Astrocyte (in vitro differentiated cells and primary cell): ENCODE data around the gene C5orf63. TPM values are rescaled to one million over a fixed set of nuclear protein-coding genes. Genes with fewer than 3 reads are reported as not detected.

Source experiments
- DNase-seq: peaks from one replicate; pipeline ENCODE4 v3.0.0-alpha.2; 2010; ENCODE audit warnings: low read depth
- FAIRE-seq: peaks from 2 replicates; lab custom pipeline; 2011; peaks lifted over from hg19 to GRCh38; lab: Jason Lieb, UNC
- H2AFZ ChIP-seq: 2 replicates; pipeline ENCODE4 v1.6.0; 2012; ENCODE audit warnings: low read depth, low read length, inconsistent platforms
- H3K27ac ChIP-seq: 2 replicates; pipeline ENCODE4 v1.5.1; 2011; ENCODE audit warnings: low read depth, low read length, inconsistent platforms
- H3K27me3 ChIP-seq: 2 replicates; pipeline ENCODE4 v1.6.0; 2011; ENCODE audit warnings: low read length, inconsistent platforms; ENCODE audit not compliant: insufficient read depth
- H3K36me3 ChIP-seq: 2 replicates; pipeline ENCODE4 v1.5.1; 2011; ENCODE audit warnings: low read length, inconsistent platforms; ENCODE audit not compliant: insufficient read depth
- H3K4me1 ChIP-seq: 2 replicates; pipeline ENCODE4 v1.5.1; 2011; ENCODE audit warnings: low read length, inconsistent platforms; ENCODE audit not compliant: insufficient read depth
- H3K4me2 ChIP-seq: 2 replicates; pipeline ENCODE4 v1.6.0; 2012; ENCODE audit warnings: low read length, inconsistent platforms
- H3K4me3 ChIP-seq: 2 replicates; pipeline ENCODE4 v1.5.1; 2011; ENCODE audit warnings: low read depth, mild to moderate bottlenecking, low read length, inconsistent platforms; ENCODE audit not compliant: insufficient read depth
- H3K79me2 ChIP-seq: 2 replicates; pipeline ENCODE4 v1.6.0; 2012; ENCODE audit warnings: mild to moderate bottlenecking, low read length, inconsistent platforms; ENCODE audit not compliant: insufficient read depth
- H3K9ac ChIP-seq: 2 replicates; pipeline ENCODE4 v1.6.0; 2012; ENCODE audit warnings: mild to moderate bottlenecking, low read length, inconsistent platforms
- H3K9me3 ChIP-seq: 2 replicates; pipeline ENCODE4 v1.5.1; 2012; ENCODE audit warnings: low read depth, mild to moderate bottlenecking, low read length, inconsistent platforms; ENCODE audit not compliant: insufficient read depth
- H4K20me1 ChIP-seq: 2 replicates; pipeline ENCODE4 v1.6.0; 2012; ENCODE audit warnings: low read length, inconsistent platforms; ENCODE audit not compliant: insufficient read depth
- H3K27ac Mint-ChIP-seq: one replicate; pipeline ENCODE4 v1.8.0; 2021; ENCODE audit warnings: mild to moderate bottlenecking, mixed read lengths; ENCODE audit not compliant: unreplicated experiment
- H3K27me3 Mint-ChIP-seq: one replicate; pipeline ENCODE4 v1.8.0; 2021; ENCODE audit warnings: low read depth, mixed read lengths; ENCODE audit not compliant: unreplicated experiment
- H3K36me3 Mint-ChIP-seq: one replicate; pipeline ENCODE4 v1.8.0; 2021; ENCODE audit warnings: low read depth, mixed read lengths; ENCODE audit not compliant: unreplicated experiment
- H3K4me1 Mint-ChIP-seq: one replicate; pipeline ENCODE4 v1.8.0; 2021; ENCODE audit warnings: low read depth, mixed read lengths; ENCODE audit not compliant: unreplicated experiment
- H3K4me3 Mint-ChIP-seq: one replicate; pipeline ENCODE4 v1.8.0; 2021; ENCODE audit warnings: mild to moderate bottlenecking, moderate library complexity, mixed read lengths; ENCODE audit not compliant: unreplicated experiment
- H3K9me3 Mint-ChIP-seq: one replicate; pipeline ENCODE4 v1.8.0; 2021; ENCODE audit warnings: mild to moderate bottlenecking, mixed read lengths; ENCODE audit not compliant: unreplicated experiment
- CTCF ChIP-seq: IDR thresholded peaks from 2 replicates; pipeline ENCODE4 v1.5.1; 2011; ENCODE audit warnings: low read depth, mild to moderate bottlenecking, inconsistent platforms, low read length, moderate library complexity; ENCODE audit not compliant: insufficient read depth
- EZH2 ChIP-seq: IDR thresholded peaks from 2 replicates; pipeline ENCODE4 v1.6.1; 2012; ENCODE audit warnings: mild to moderate bottlenecking, low read length, inconsistent platforms; ENCODE audit not compliant: insufficient read depth
- total RNA-seq: library from RNA; stranded (reverse); gene quantifications from 2 replicates; pipeline ENCODE4 v1.2.1, GENCODE V29; 2021

The C5orf63 gene
- total RNA-seq, 1 donor from 2014 or later, result 0.36 TPM

DNA sequence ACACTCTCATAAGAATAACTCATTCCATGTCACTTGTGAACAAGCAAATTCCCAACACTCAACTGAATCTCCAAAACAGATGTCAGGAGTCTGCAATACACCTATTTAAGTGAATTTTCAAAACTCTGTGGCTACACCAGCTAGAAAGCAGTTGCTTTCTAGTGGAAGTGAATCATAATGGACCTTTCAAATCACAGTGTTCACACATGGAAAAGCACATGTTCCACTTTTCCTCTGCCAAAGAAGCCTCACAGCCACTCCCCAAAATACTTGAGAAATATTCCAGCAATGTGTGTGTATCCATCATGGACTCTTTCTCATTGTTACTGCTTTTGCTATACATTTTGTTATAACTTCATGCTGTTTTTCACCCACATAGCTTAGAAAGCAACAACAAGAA, 60.4 kb downstream of the C5orf63 start:
- Histone ChIP-seq H3K4me2 (peak overlapping the region; percentile 64), H3K27ac (no peak overlapping the region), H2AFZ (peak overlapping the region; percentile 3), H3K36me3 (no peaks in the 10 kb centered on the region), H4K20me1 (no peaks in the 10 kb centered on the region), H3K27me3 (no peaks in the 10 kb centered on the region), H3K9ac (no peak overlapping the region), H3K79me2 (no peaks in the 10 kb centered on the region), H3K4me3 (no peak overlapping the region), H3K9me3 (no peaks in the 10 kb centered on the region), H3K4me1 (peaks cover 25% of the 10 kb centered on the region)
- Mint-ChIP-seq H3K4me3 (no peak overlapping the region), H3K9me3 (no peaks in the 10 kb centered on the region), H3K36me3 (peaks cover 2% of the 10 kb centered on the region), H3K27ac (peak overlapping the region; percentile 48), H3K4me1 (peaks cover 29% of the 10 kb centered on the region), H3K27me3 (no peaks in the 10 kb centered on the region)
- TF ChIP-seq CTCF, result no peak
- TF ChIP-seq EZH2, result no peak
- peak; percentile 54 for FAIRE-seq
- peak; percentile 74 for DNase-seq

DNA sequence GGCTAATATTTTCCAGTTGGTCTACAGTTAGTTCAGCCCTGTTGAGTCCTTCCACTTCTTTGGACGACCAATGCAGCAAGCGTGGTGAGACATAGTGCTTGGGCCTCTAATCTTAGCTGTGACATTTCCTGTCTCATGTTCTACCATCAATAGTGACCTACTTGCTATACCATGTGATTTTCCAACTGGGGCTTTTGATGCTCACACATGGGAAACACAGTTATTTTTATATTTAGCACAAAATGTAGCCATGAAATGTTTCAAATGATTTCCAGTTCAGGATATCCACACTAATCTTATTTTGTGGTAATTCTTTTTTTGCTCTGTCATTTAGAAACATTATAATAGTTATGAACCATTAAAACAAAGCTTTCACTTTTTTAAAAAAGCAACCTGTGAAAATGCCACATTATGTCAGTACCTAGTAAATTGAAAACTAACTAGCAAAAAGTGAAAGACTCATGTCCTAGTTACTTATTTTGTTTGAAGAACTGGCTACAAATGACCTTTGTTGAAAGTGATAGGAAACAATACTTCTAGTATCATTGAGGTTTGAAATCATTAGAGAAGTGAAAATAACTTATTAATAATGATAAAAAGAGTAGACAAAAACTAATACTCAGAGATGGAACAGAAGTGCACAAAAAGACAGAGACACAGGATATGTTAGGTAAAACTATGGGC, 61.2 kb downstream of the C5orf63 start:
- Histone ChIP-seq H3K36me3 (no peaks in the 10 kb centered on the region), H3K27me3 (no peaks in the 10 kb centered on the region), H3K9me3 (no peaks in the 10 kb centered on the region), H3K4me2 (no peak overlapping the region), H4K20me1 (no peaks in the 10 kb centered on the region), H3K4me1 (peaks cover 25% of the 10 kb centered on the region), H3K9ac (no peak overlapping the region), H3K4me3 (no peak overlapping the region), H3K27ac (no peak overlapping the region), H3K79me2 (no peaks in the 10 kb centered on the region), H2AFZ (no peak overlapping the region)
- H3K27ac Mint-ChIP-seq, result no peak overlapping the region
- TF ChIP-seq EZH2 (no peak), CTCF (no peak)
- H3K4me3 Mint-ChIP-seq, result no peak overlapping the region
- H3K9me3 Mint-ChIP-seq, result no peaks in the 10 kb centered on the region
- DNase-seq (peak; percentile 27), FAIRE-seq (peak; percentile 13)
- no peaks in the 10 kb centered on the region for H3K27me3 Mint-ChIP-seq
- peaks cover 2% of the 10 kb centered on the region for H3K36me3 Mint-ChIP-seq
- H3K4me1 Mint-ChIP-seq, result peaks cover 29% of the 10 kb centered on the region

GRCh38 chr5:127011153-127011552, 62.1 kb downstream of the C5orf63 start:
- Mint-ChIP-seq H3K36me3 (peaks cover 2% of the 10 kb centered on the region), H3K4me3 (no peak overlapping the region), H3K4me1 (peaks cover 27% of the 10 kb centered on the region), H3K27ac (peak overlapping the region; percentile 23), H3K27me3 (no peaks in the 10 kb centered on the region), H3K9me3 (no peaks in the 10 kb centered on the region)
- H3K4me1 ChIP-seq, result peaks cover 25% of the 10 kb centered on the region
- no peaks in the 10 kb centered on the region for H4K20me1 ChIP-seq
- DNase-seq, result peak; percentile 98
- H3K9ac ChIP-seq, result no peak overlapping the region
- H3K27ac ChIP-seq, result peak overlapping the region; percentile 38
- no peak overlapping the region for H2AFZ ChIP-seq
- H3K4me2 ChIP-seq, result peak overlapping the region; percentile 37
- H3K27me3 ChIP-seq, result no peaks in the 10 kb centered on the region
- no peaks in the 10 kb centered on the region for H3K36me3 ChIP-seq
- FAIRE-seq, result peak; percentile 98
- H3K9me3 ChIP-seq, result no peaks in the 10 kb centered on the region
- no peaks in the 10 kb centered on the region for H3K79me2 ChIP-seq
- TF ChIP-seq CTCF (no peak), EZH2 (no peak)
- H3K4me3 ChIP-seq, result no peak overlapping the region
